Prostate gland (tissue), 2 donors: Measurements from ENCODE around the gene MRPL44.

Experiments
- CTCF ChIP-seq, 4 experiments: fragments of 200-600 bp in 2 of 4; fragments of 450-650 bp in 2 of 4; sonication (generic) in 2 of 4; IDR thresholded peaks; 1 replicate in 3 of 4; 2 replicates in 1 of 4; pipeline ENCODE4 v1.5.1; 2016 to 2019; ENCODE audit warnings: antibody characterized with exemption in 4 of 4, mild to moderate bottlenecking in 2 of 4, moderate library complexity in 2 of 4
- POLR2A ChIP-seq: fragments of 450-650 bp; IDR thresholded peaks from one replicate; pipeline ENCODE4 v1.6.1; 2016; ENCODE audit warnings: antibody characterized with exemption, mild to moderate bottlenecking
- POLR2AphosphoS5 ChIP-seq: sonication (generic); formaldehyde crosslinking; IDR thresholded peaks from one replicate; pipeline ENCODE4 v1.6.1; 2017; ENCODE audit warnings: antibody characterized with exemption

DNA sequence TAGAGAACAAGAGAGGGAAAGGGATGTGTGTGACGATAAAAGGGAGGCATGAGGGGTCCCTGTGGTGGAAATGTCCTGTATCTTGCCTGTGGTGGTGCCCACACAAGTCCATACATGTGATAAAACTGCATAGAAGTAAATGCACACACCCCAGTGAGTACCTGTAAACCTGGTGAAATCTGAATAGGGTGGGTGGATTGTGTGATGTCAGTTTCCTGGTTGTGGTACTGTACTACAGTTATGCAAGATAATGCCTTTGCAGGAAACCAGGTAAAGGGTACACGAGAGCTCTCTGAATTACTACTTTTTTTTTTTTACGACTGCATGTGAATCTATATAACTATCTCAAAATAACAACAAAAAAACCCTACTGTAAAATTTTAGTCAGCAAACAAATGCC lies 59.7 kb downstream of the MRPL44 start:
- TF ChIP-seq CTCF (IDR thresholded peaks at IDR 0.05): no peak
- no peak for TF ChIP-seq POLR2A
- no peak for TF ChIP-seq POLR2AphosphoS5
